Measurements from ENCODE around the gene RAPGEF3.

DNA sequence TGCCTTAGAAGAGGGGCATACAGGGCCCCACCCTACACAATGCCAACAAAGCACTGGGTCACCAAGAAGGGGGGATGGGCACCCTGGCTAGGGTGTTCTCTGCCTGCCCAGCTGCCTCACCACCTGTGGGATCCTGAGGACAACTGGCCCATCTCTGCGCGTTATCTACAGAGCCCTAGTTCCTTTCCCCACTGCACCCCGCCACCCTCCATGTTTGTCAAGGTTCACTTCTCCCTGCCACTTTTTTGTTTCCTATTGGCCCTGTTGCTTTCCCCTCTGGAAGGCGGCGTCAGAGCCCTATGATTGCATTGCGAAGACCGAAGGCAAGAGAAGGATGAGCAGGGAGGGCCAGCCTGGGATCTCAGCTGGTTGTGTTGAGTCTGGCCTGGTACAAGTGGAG, 16.0 kb upstream of the RAPGEF3 start:
- no peak for TF ChIP-seq CTCF (conservative IDR thresholded peaks at IDR 0.05; ENCODE audit: low read length)
- TF ChIP-seq EZH2phosphoT487 (IDR thresholded peaks at IDR 0.05; ENCODE audit: borderline replicate concordance) = no peak
